GM12878 (cell line): Measurements from ENCODE around the gene OR8A1. TPM values are rescaled to one million over a fixed set of nuclear protein-coding genes. Genes with fewer than 3 reads are reported as not detected.
A peak's percentile ranks its signal among the peaks of the same experiment; 100 is the strongest.
"Not testable (repeated sequence)": the region's sequence is repeated elsewhere in the genome, so short reads cannot be mapped to it uniquely, and the experiment has no call there.

Experiments used
- ATAC-seq: fragments of 200-7000 bp; cut with Tn5 transposase; 3 replicates; pipeline ENCODE4 v1.9.1; 2020; ENCODE audit warnings: mild to moderate bottlenecking, moderate library complexity
- BruUV-seq: library from RNA; stranded (reverse); fragments of 400-500 nt; replicated peaks from 2 replicates; lab custom pipeline; 2021; lab: Mats Ljungman, UMichigan
- CTCF ChIA-PET: fragments of 300-600 bp; sonication (Branson Sonifier 250); formaldehyde crosslinking; extraction: SDS; loops from one replicate; lab custom pipeline; 2021; ENCODE audit warnings: inconsistent platforms; lab: Yijun Ruan, JAX
- POLR2A ChIA-PET: fragments of 350-600 bp; formaldehyde crosslinking; extraction: SDS; loops from one replicate; lab custom pipeline; 2021; ENCODE audit warnings: inconsistent platforms; lab: Charles Lee
- RAD21 ChIA-PET: fragments of 300-600 bp; sonication (Branson Sonifier 250); formaldehyde crosslinking; loops from one replicate; lab custom pipeline; 2023; ENCODE audit warnings: antibody characterized with exemption; ENCODE audit not compliant: unreplicated experiment; lab: Charles Lee
- SMC1A ChIA-PET: fragments of 300-600 bp; sonication (Branson Sonifier 250); formaldehyde crosslinking; loops from one replicate; lab custom pipeline; 2023; ENCODE audit not compliant: unreplicated experiment, uncharacterized antibody; lab: Charles Lee
- DNase-seq: peaks from one replicate; pipeline ENCODE4 v3.0.0-alpha.2; 2011; ENCODE audit warnings: low read depth, low spot score
- FAIRE-seq: peaks from 3 replicates; lab custom pipeline; 2011; peaks lifted over from hg19 to GRCh38; lab: Jason Lieb, UNC
- H2AFZ ChIP-seq: 2 replicates; pipeline ENCODE4 v1.6.0; 2011; ENCODE audit warnings: low read depth, low read length, control low read depth; ENCODE audit not compliant: control insufficient read depth
- H3K27ac ChIP-seq: 2 replicates; pipeline ENCODE4 v1.5.1; 2011; ENCODE audit warnings: control low read depth; ENCODE audit not compliant: control insufficient read depth, insufficient read depth
- H3K27me3 ChIP-seq, 2 experiments: replicated peaks in 1 of 2; 2 replicates each; pipeline versions ENCODE4 v1.6.0 to v1.6.1; 2011; ENCODE audit warnings: low read length in 1 of 2; ENCODE audit not compliant: control insufficient read depth in 2 of 2, insufficient read depth in 2 of 2
- H3K36me3 ChIP-seq, 2 experiments: 2 replicates each; pipeline ENCODE4 v1.5.1; 2011; ENCODE audit warnings: low read length in 1 of 2; ENCODE audit not compliant: control insufficient read depth in 2 of 2, insufficient read depth in 2 of 2
- H3K4me1 ChIP-seq: 2 replicates; pipeline ENCODE4 v1.6.1; 2011; ENCODE audit warnings: mild to moderate bottlenecking, low read length, moderate library complexity, mixed read lengths; ENCODE audit not compliant: control insufficient read depth, insufficient read depth
- H3K4me2 ChIP-seq: 2 replicates; pipeline ENCODE4 v1.6.0; 2011; ENCODE audit warnings: control low read depth; ENCODE audit not compliant: control insufficient read depth, insufficient read depth
- H3K4me3 ChIP-seq: fragments of 200-600 bp; sonication (generic); 2 replicates; pipeline ENCODE4 v1.5.1; 2016
- H3K79me2 ChIP-seq: 2 replicates; pipeline ENCODE4 v1.6.0; 2011; ENCODE audit warnings: low read length; ENCODE audit not compliant: control insufficient read depth, insufficient read depth
- H3K9ac ChIP-seq: 2 replicates; pipeline ENCODE4 v1.8.0; 2011; ENCODE audit warnings: low read length, control low read depth, mixed read lengths; ENCODE audit not compliant: control insufficient read depth, insufficient read depth
- H3K9me3 ChIP-seq: replicated peaks from 3 replicates; pipeline ENCODE4 v1.5.1; 2011; ENCODE audit warnings: mild to moderate bottlenecking, low read length; ENCODE audit not compliant: control insufficient read depth, insufficient read depth
- H4K20me1 ChIP-seq: 2 replicates; pipeline ENCODE4 v1.6.0; 2011; ENCODE audit not compliant: control insufficient read depth, insufficient read depth
- BCL3 ChIP-seq: IDR thresholded peaks from 2 replicates; pipeline ENCODE4 v1.6.1; 2011; ENCODE audit warnings: borderline replicate concordance, low read depth, mild to moderate bottlenecking, moderate library complexity, low read length; ENCODE audit not compliant: insufficient read depth, poor library complexity, severe bottlenecking
- MAX ChIP-seq: IDR thresholded peaks from 2 replicates; pipeline ENCODE4 v1.6.1; 2012; ENCODE audit warnings: low read depth, low read length, improper control_type of control experiment
- RAD51 ChIP-seq: fragments of 450-650 bp; IDR thresholded peaks from 2 replicates; pipeline ENCODE4 v1.6.1; 2016; ENCODE audit warnings: moderate library complexity, mild to moderate bottlenecking, inconsistent platforms
- RELB ChIP-seq: fragments of 450-650 bp; IDR thresholded peaks from 2 replicates; pipeline ENCODE4 v1.6.1; 2017; ENCODE audit warnings: low read depth, mild to moderate bottlenecking, moderate library complexity
- TCF3 ChIP-seq: IDR thresholded peaks from 2 replicates; pipeline ENCODE4 v1.6.1; 2012; ENCODE audit warnings: low read depth, mild to moderate bottlenecking, low read length, borderline replicate concordance; ENCODE audit not compliant: insufficient read depth
- YBX1 ChIP-seq: fragments of 450-650 bp; IDR thresholded peaks from 2 replicates; pipeline ENCODE4 v1.6.1; 2016; ENCODE audit warnings: antibody characterized with exemption
- WGBS: methylation state at CpG from one replicate; pipeline ENCODE4 v1.1.6; 2016; ENCODE audit warnings: low lambda C conversion rate; ENCODE audit not compliant: insufficient replicate concordance, insufficient coverage; ENCODE audit errors: missing lambda C conversion rate; 5-methylcytosine and 5-hydroxymethylcytosine counted together
- in situ Hi-C: fragments of 300-500 bp; cut with MboI; formaldehyde crosslinking; loops from 9 replicates; pipeline ENCODE4 v1.14.3; 2018; ENCODE audit warnings: mixed read lengths
- intact Hi-C: fragments of 100-400 bp; cut with micrococcal nuclease; formaldehyde crosslinking; loops from one replicate; pipeline ENCODE4 v1.14.2; 2022; ENCODE audit not compliant: unreplicated experiment
- polyA plus RNA-seq, 11 experiments: library from polyadenylated mRNA; depleted of rRNA in 4 of 11; unstranded in 6 of 11; stranded (reverse) in 5 of 11; fragments of >200 nt; fragmentation: Nextera tagmentation in 4 of 11; fragmentation: Illumina TruSeq in 1 of 11; extraction: Ambion mirVana in 4 of 11; extraction: Trizol in 1 of 11; gene quantifications; 1 replicate in 1 of 11; 2 replicates in 10 of 11; pipeline versions ENCODE4 v1.2.1 to v1.2.3, GENCODE V29; 2011 to 2016; ENCODE audit warnings: inconsistent platforms in 2 of 11, missing spikeins in 2 of 11, low read depth in 1 of 11
- total RNA-seq, 4 experiments: library from RNA; depleted of rRNA in 3 of 4; stranded (reverse); fragments of >200 nt in 3 of 4; fragmentation: Illumina TruSeq in 1 of 4; extraction: Trizol in 1 of 4; gene quantifications; 2 replicates each; pipeline versions ENCODE4 v1.2.1 to v1.2.3, GENCODE V29; 2013 to 2021

The OR8A1 gene
- total and polyA plus RNA-seq, 10 of the 15 experiments (the other 5 are each of a cell fraction or from before 2014, with no cell fraction given) = not detected

GRCh38 chr11:124602193-124602592 is 32.4 kb downstream of the OR8A1 start:
- no peak overlapping the region for H3K4me3 ChIP-seq
- H4K20me1 ChIP-seq = no peaks in the 10 kb centered on the region
- no peak overlapping the region for H3K4me2 ChIP-seq
- H3K27ac ChIP-seq = no peak overlapping the region
- intact Hi-C loops (no loop called here), in situ Hi-C loops (no loop called here)
- BruUV-seq = no TSS peak
- WGBS = 27% methylated on average over 3 of the region's 3 CpGs
- no peaks in the 10 kb centered on the region for H3K4me1 ChIP-seq
- ChIA-PET POLR2A (no interaction called here), RAD21 (no interaction called here), SMC1A (interaction anchor here (0.6 kb wide), 1 partner anchor 38 kb away, joined by 4 read pairs; no protein-coding TSS in a partner anchor), CTCF (interaction anchor here (0.9 to 1.2 kb wide), 3 partner anchors 42 to 531 kb away, joined by 3 read pairs; no protein-coding TSS in a partner anchor)
- H3K27me3 ChIP-seq = no peaks in the 10 kb centered on the region; a peak in 1 of 4 replicates
- DNase-seq (no peak), ATAC-seq (no peak), FAIRE-seq (no peak)
- no peaks in the 10 kb centered on the region for H3K36me3 ChIP-seq
- no peaks in the 10 kb centered on the region for H3K79me2 ChIP-seq
- H3K9me3 ChIP-seq = no peaks in the 10 kb centered on the region
- H3K9ac ChIP-seq = no peak overlapping the region
- TF ChIP-seq RAD51 (no peak), YBX1 (no peak), MAX (no peak), TCF3 (0 out of 2 replicates have a peak, but pooled peaks have one; percentile 27), RELB (no peak), BCL3 (peak; percentile 58)
- H2AFZ ChIP-seq = no peak overlapping the region

- H3K36me3 ChIP-seq, POLR2A ChIA-PET, in situ Hi-C loops, DNase-seq, FAIRE-seq, H3K27ac ChIP-seq, H3K27me3 ChIP-seq, H3K9me3 ChIP-seq, H3K9ac ChIP-seq, SMC1A ChIA-PET, BruUV-seq, ATAC-seq, H3K4me2 ChIP-seq, H2AFZ ChIP-seq, H3K79me2 ChIP-seq, intact Hi-C loops, H3K4me1 ChIP-seq, H3K4me3 ChIP-seq, H4K20me1 ChIP-seq, RAD21 ChIA-PET, CTCF ChIA-PET: not testable (repeated sequence)
- 36% methylated on average over 3 of the region's 3 CpGs for WGBS
Measured at GRCh38 chr11:124602723-124603122, 32.9 kb downstream of the OR8A1 start.
